Nucleus accumbens (tissue), 56 donors: ENCODE measurements around the gene TMEM52.

ENCODE experiments used
- DNase-seq, 56 donors: peaks; one replicate each; lab custom pipeline; 2025; lab: John Stamatoyannopoulos, UW

TMEM52 gene

DNA sequence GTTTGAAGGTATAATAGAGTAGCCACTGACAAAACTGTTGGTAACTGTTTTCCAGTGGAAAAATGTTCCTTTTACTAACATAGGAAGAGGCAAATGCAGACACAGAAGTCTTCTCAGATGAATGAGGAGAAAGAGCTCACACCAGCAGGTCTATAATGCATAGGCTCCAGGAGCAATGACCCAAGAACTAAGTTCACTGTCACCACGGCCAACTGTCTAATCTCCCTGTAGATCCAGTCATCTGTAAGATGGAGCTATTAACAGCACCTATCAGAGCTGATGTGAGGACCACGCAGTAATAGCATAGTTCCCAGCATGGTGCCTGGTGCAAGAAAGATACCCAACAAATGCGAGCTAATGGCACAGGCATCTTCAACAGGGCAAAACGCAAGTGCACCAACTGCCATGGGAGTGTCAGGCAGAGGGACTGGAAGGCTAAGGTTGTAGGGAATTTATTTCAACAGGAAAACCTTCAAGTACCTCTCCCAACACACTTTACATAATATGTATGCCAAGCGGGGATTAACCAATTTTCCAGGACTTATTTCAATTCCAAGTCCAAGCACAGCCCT is 41.1 kb downstream of the TMEM52 start:
- DNase-seq, result no peak

- no peak for DNase-seq
Observed at GRCh38 chr1:1876335-1876930, 42.6 kb downstream of the TMEM52 start.

DNA sequence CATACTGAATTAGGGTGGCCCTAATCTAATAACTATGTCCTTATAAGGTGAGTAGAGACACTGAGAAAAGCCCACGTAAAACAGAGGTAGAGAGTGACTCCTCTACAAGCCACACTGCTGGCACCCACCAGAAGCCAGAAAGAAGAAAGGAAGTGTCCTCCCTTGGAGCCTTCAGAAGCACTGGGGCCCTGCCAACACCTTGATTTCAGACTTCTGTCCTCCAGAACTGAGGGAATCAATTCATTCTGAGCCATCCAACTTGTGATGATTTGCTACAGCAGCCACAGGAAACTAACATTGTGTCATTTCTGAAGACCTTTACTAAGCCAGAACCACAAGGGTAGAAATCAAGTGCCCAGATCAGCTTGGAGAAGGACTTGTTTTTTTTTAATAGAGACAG is 43.1 kb downstream of the TMEM52 start:
- DNase-seq, result no peak

DNA sequence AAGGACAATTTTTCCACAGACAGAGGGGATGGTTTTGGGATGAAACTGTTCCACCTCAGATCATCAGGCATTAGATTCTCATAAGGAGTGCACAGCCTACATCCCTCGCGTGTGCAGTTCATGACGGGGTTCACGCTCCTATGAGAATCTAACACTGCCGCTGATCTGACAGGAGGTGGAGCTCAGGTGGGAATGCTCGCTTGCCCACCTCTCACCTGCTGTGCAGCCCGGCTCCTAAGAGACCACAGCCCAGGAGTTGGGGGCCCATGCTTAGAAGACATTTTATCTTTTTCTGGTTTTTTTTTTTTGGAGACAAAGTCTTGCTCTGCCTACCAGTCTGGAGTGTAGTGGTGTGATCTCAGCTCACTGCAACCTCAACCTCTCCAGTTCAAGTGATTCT is 44.2 kb downstream of the TMEM52 start:
- no peak for DNase-seq

GRCh38 chr1:1873186-1873585 is 45.9 kb downstream of the TMEM52 start:
- DNase-seq, result peak in 1 of 56 donors; percentile 15

- no peak for DNase-seq
Observed at GRCh38 chr1:1872329-1872994, 46.6 kb downstream of the TMEM52 start.

DNA sequence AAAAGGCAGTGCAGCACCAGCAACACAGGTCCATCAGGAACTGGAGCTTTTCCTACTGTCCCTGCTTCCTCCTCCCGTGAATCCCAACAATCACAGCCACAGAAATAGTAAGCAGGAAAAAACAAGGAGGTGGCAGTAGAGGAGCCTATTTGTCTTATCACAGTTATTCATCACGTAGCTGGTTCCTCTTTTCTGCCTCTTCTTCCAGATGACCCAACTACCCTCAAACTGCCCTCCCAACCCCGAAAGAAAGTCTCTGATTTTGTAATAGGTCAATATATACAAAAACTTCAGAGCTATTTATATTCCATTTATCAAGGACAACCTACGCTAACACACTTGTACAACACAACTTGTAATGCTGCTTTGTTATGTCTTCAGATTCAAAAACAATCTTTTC is 49.6 kb downstream of the TMEM52 start:
- DNase-seq, result no peak
